Neutrophil (primary cell): ENCODE results near the gene MCAT.
A peak's percentile ranks its signal among the peaks of the same experiment; 100 is the strongest.

ENCODE experiments used
- H3K27ac ChIP-seq: fragments of 200-600 bp; sonication (generic); 2 replicates; pipeline ENCODE4 v1.5.1; 2016; ENCODE audit warnings: mild to moderate bottlenecking, moderate library complexity
- H3K27me3 ChIP-seq: fragments of 200-600 bp; sonication (generic); 2 replicates; pipeline ENCODE4 v1.6.0; 2016; ENCODE audit warnings: mild to moderate bottlenecking
- H3K36me3 ChIP-seq: fragments of 200-600 bp; sonication (generic); 2 replicates; pipeline ENCODE4 v1.5.1; 2017
- H3K4me1 ChIP-seq, 2 experiments: fragments of 200-600 bp in 1 of 2; sonication (generic) in 1 of 2; 1 replicate in 1 of 2; 2 replicates in 1 of 2; pipeline versions ENCODE4 v1.5.1 to v1.6.1; 2013 to 2016; ENCODE audit warnings: low read depth in 1 of 2, low read length in 1 of 2, mild to moderate bottlenecking in 1 of 2, moderate library complexity in 1 of 2; ENCODE audit not compliant: control insufficient read depth in 1 of 2, insufficient read depth in 1 of 2
- H3K4me3 ChIP-seq, 2 experiments: fragments of 200-600 bp in 1 of 2; sonication (generic) in 1 of 2; 1 replicate in 1 of 2; 2 replicates in 1 of 2; pipeline ENCODE4 v1.5.1; 2013 to 2016; ENCODE audit warnings: low read depth in 1 of 2, low read length in 1 of 2, mild to moderate bottlenecking in 1 of 2, moderate library complexity in 1 of 2
- H3K9me3 ChIP-seq: fragments of 200-600 bp; sonication (generic); 2 replicates; pipeline ENCODE4 v1.5.1; 2016
- TF ChIP-seq, protein P1 (sequence below): fragments of 200-600 bp; sonication (generic); IDR thresholded peaks from 2 replicates; pipeline ENCODE4 v1.5.1; 2016; ENCODE audit warnings: antibody characterized with exemption

MCAT gene

DNA sequence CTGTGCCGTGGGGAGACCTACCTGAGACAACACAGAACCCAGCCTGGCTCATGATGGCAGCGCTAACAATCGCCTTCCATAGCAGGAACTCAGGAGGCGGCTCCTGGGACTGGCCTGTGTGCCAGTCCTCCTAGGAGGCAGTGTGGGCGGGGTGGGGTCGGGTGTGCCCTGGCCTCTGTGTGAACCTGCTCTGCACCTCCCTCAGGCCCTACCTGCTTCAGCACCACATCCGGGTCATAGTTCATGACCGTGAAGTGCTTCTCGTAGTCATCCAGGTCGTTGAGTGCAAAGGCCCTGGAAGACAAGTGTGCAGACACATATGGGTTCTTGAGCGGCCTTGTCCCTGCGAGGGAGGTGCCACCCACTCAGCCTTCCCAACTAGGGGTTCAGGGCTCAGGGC lies 28.4 kb upstream of the MCAT start:
- Histone ChIP-seq H3K4me1 (peaks cover 10 to 21% of the 10 kb centered on the region in 2 experiments), H3K36me3 (peaks cover 96% of the 10 kb centered on the region), H3K27ac (no peak overlapping the region), H3K4me3 (no peak overlapping the region), H3K9me3 (no peaks in the 10 kb centered on the region), H3K27me3 (no peaks in the 10 kb centered on the region)
- TF ChIP-seq, protein P1, sequence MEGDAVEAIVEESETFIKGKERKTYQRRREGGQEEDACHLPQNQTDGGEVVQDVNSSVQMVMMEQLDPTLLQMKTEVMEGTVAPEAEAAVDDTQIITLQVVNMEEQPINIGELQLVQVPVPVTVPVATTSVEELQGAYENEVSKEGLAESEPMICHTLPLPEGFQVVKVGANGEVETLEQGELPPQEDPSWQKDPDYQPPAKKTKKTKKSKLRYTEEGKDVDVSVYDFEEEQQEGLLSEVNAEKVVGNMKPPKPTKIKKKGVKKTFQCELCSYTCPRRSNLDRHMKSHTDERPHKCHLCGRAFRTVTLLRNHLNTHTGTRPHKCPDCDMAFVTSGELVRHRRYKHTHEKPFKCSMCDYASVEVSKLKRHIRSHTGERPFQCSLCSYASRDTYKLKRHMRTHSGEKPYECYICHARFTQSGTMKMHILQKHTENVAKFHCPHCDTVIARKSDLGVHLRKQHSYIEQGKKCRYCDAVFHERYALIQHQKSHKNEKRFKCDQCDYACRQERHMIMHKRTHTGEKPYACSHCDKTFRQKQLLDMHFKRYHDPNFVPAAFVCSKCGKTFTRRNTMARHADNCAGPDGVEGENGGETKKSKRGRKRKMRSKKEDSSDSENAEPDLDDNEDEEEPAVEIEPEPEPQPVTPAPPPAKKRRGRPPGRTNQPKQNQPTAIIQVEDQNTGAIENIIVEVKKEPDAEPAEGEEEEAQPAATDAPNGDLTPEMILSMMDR, result no peak

- H3K4me1 ChIP-seq, result peaks cover 10 to 21% of the 10 kb centered on the region in 2 experiments
- peaks cover 98% of the 10 kb centered on the region for H3K36me3 ChIP-seq
These were observed 27.9 kb upstream of the MCAT start for GRCh38 chr22:43171019-43171491.

DNA sequence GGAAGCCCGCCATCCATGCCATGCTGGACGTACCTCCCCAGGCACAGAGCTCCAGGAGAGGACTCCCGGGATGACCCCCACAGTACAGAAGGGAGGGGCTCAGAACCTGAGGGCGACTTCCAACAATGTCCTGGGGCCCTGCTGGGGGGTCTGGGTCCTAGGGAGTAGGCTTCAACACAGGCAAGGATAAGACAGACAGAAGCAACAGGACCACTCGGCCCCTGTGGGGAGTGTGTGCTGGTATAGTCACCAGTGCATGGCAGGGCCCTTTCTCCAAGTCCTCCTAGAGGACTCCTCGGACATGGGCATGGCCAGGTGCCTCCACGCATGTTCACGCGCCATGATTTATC lies 26.9 kb upstream of the MCAT start:
- Histone ChIP-seq H3K27ac (no peak overlapping the region), H3K9me3 (no peaks in the 10 kb centered on the region), H3K4me3 (no peak overlapping the region), H3K27me3 (no peaks in the 10 kb centered on the region), H3K4me1 (peaks cover 10 to 21% of the 10 kb centered on the region in 2 experiments), H3K36me3 (peaks cover 95% of the 10 kb centered on the region)
- TF ChIP-seq, protein P1, result no peak

More at GRCh38 chr22:43171019-43171491, 27.9 kb upstream of the MCAT start:
- Histone ChIP-seq H3K27me3 (no peaks in the 10 kb centered on the region), H3K4me3 (no peak overlapping the region), H3K9me3 (no peaks in the 10 kb centered on the region), H3K27ac (peak overlapping the region; percentile 57)
- TF ChIP-seq, protein P1, result no peak

GRCh38 chr22:43169310-43170130 lies 26.3 kb upstream of the MCAT start:
- peaks cover 93% of the 10 kb centered on the region for H3K36me3 ChIP-seq

GRCh38 chr22:43168471-43169309 lies 25.5 kb upstream of the MCAT start:
- TF ChIP-seq, protein P1, result no peak
- Histone ChIP-seq H3K27me3 (no peaks in the 10 kb centered on the region), H3K4me1 (peaks cover 18 to 25% of the 10 kb centered on the region in 2 experiments), H3K9me3 (no peaks in the 10 kb centered on the region), H3K36me3 (peaks cover 93% of the 10 kb centered on the region), H3K4me3 (no peak overlapping the region), H3K27ac (no peak overlapping the region)

More at GRCh38 chr22:43169310-43170130, 26.3 kb upstream of the MCAT start:
- peaks cover 10 to 22% of the 10 kb centered on the region in 2 experiments for H3K4me1 ChIP-seq
- no peak overlapping the region for H3K27ac ChIP-seq
- TF ChIP-seq, protein P1, result no peak
- no peaks in the 10 kb centered on the region for H3K27me3 ChIP-seq
- H3K4me3 ChIP-seq, result no peak overlapping the region
- no peaks in the 10 kb centered on the region for H3K9me3 ChIP-seq
